22Rv1 (cell line): Measurements from ENCODE around the gene TTC7B.

ENCODE experiments used
- CTCF ChIP-seq: fragments of 450-650 bp; IDR thresholded peaks from 2 replicates; pipeline ENCODE4 v1.5.1; 2017; ENCODE audit warnings: mild to moderate bottlenecking
- ZFX ChIP-seq: fragments of 450-650 bp; IDR thresholded peaks from 2 replicates; pipeline ENCODE4 v1.6.1; 2017; ENCODE audit warnings: antibody characterized with exemption, borderline replicate concordance

- TF ChIP-seq CTCF, result no peak
- no peak for TF ChIP-seq ZFX
Measured at GRCh38 chr14:90853116-90853515, 36.9 kb upstream of the TTC7B start.
